Fibroblast of lung (primary cell): ENCODE results near the gene GRIK4. TPM values are rescaled to one million over a fixed set of nuclear protein-coding genes. Genes with fewer than 3 reads are reported as not detected.

Source experiments
- DNase-seq, 2 donors: peaks; one replicate each; pipeline versions ENCODE4 v3.0.0 to v3.0.0-alpha.2; 2010; ENCODE audit warnings: low read depth in 2 of 2
- H2AFZ ChIP-seq: 2 replicates; pipeline ENCODE4 v1.5.1; 2012; ENCODE audit warnings: low read length, control low read depth, inconsistent platforms
- H3K27ac ChIP-seq: 2 replicates; pipeline ENCODE4 v1.5.1; 2011; ENCODE audit warnings: low read length, control low read depth; ENCODE audit not compliant: insufficient read depth
- H3K27me3 ChIP-seq: 2 replicates; pipeline ENCODE4 v1.5.1; 2011; ENCODE audit warnings: mild to moderate bottlenecking, low read length; ENCODE audit not compliant: control insufficient read depth, insufficient read depth
- H3K36me3 ChIP-seq: 2 replicates; pipeline ENCODE4 v1.5.1; 2011; ENCODE audit warnings: low read length; ENCODE audit not compliant: control insufficient read depth, insufficient read depth
- H3K4me1 ChIP-seq: 2 replicates; pipeline ENCODE4 v1.5.1; 2011; ENCODE audit warnings: low read length; ENCODE audit not compliant: control insufficient read depth, insufficient read depth; ENCODE audit errors: extremely low read depth
- H3K4me2 ChIP-seq: 2 replicates; pipeline ENCODE4 v1.5.1; 2011; ENCODE audit warnings: low read length, control low read depth; ENCODE audit not compliant: insufficient read depth; ENCODE audit errors: extremely low read depth
- H3K4me3 ChIP-seq, 4 experiments: fragments of 200-600 bp in 1 of 4; sonication (generic) in 1 of 4; replicated peaks in 1 of 4; 2 replicates each; pipeline ENCODE4 v1.5.1; 2011 to 2016; ENCODE audit warnings: low read length in 4 of 4, low read depth in 3 of 4, mild to moderate bottlenecking in 3 of 4, control low read depth in 2 of 4, inconsistent platforms in 1 of 4, mixed read lengths in 1 of 4; ENCODE audit not compliant: insufficient read depth in 1 of 4; ENCODE audit errors: control extremely low read depth in 1 of 4
- H3K79me2 ChIP-seq: 2 replicates; pipeline ENCODE4 v1.5.1; 2012; ENCODE audit warnings: mild to moderate bottlenecking, low read length, inconsistent platforms; ENCODE audit not compliant: control insufficient read depth, insufficient read depth
- H3K9ac ChIP-seq: 2 replicates; pipeline ENCODE4 v1.5.1; 2011; ENCODE audit warnings: mild to moderate bottlenecking, low read length, control low read depth; ENCODE audit not compliant: insufficient read depth
- H3K9me3 ChIP-seq: 2 replicates; pipeline ENCODE4 v1.5.1; 2012; ENCODE audit warnings: low read depth, low read length; ENCODE audit not compliant: control insufficient read depth, insufficient read depth
- H4K20me1 ChIP-seq: 2 replicates; pipeline ENCODE4 v1.5.1; 2011; ENCODE audit warnings: low read length; ENCODE audit not compliant: control insufficient read depth, insufficient read depth; ENCODE audit errors: extremely low read depth
- EZH2 ChIP-seq: IDR thresholded peaks from 2 replicates; pipeline ENCODE4 v1.5.1; 2012; ENCODE audit warnings: low read length, control low read depth, mild to moderate bottlenecking; ENCODE audit errors: missing control alignments
- polyA plus RNA-seq, 2 donors: library from polyadenylated mRNA; depleted of rRNA in 1 of 2; stranded (reverse) in 1 of 2; unstranded in 1 of 2; fragments of >200 nt; gene quantifications; 2 replicates each; pipeline ENCODE4 v1.2.1, GENCODE V29; 2011 to 2012; ENCODE audit warnings: missing spikeins in 1 of 2
- total RNA-seq: library from RNA; depleted of rRNA; stranded (reverse); fragments of >200 nt; gene quantifications from 2 replicates; pipeline ENCODE4 v1.2.1, GENCODE V29; 2014
- TF ChIP-seq, protein P1 (sequence below), 2 donors: IDR thresholded peaks in 1 of 2; conservative IDR thresholded peaks in 1 of 2; 1 replicate in 1 of 2; 2 replicates in 1 of 2; pipeline ENCODE4 v1.5.1; 2011 to 2012; ENCODE audit warnings: low read length in 2 of 2, control low read depth in 1 of 2, inconsistent platforms in 1 of 2, low read depth in 1 of 2, mild to moderate bottlenecking in 1 of 2

GRIK4 gene
- total and polyA plus RNA-seq, 2 donors (not counting 1 experiment from before 2014, with no cell fraction given), result 0.17 to 1.5 TPM

DNA sequence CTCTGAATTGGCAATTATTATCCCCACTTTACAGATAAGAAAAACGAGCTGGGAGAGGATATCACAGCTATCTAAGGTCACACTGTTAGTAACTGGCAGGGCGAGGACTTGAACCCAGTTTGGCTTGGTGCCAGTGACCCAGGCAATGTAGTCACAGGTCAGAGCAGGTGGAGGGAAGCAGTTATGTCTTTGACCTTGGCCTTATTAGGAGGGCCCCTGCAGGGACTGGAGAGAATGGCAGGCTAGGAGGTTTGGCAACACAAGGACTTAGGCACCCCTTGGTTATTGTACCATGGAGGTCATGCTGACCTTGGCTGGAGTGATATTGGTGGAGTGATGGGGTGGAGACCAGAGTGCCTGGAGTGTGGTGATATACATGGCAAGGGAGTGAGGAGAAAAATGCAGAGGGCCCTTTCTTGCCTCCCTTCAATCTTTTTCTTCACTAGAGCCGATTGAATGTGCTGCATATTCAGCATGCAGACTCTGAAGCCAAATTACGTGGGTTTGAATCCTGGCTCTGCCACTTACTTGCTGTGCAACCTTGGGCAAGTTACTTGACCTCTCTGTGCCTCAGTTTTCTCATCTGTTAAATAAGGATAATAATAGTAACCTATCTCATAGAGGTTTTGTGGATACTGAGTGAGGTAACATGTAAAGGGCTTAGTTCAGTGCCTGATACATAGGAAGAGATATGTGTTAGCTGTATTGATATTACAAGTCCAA lies 419.7 kb downstream of the GRIK4 start:
- no peak for DNase-seq
- Histone ChIP-seq H2AFZ (no peak overlapping the region), H3K27me3 (no peaks in the 10 kb centered on the region), H4K20me1 (no peaks in the 10 kb centered on the region), H3K4me2 (no peak overlapping the region), H3K9ac (no peak overlapping the region), H3K4me1 (no peaks in the 10 kb centered on the region), H3K4me3 (no peak overlapping the region), H3K9me3 (no peaks in the 10 kb centered on the region), H3K27ac (no peak overlapping the region), H3K36me3 (no peaks in the 10 kb centered on the region), H3K79me2 (no peaks in the 10 kb centered on the region)
- TF ChIP-seq, protein P1, sequence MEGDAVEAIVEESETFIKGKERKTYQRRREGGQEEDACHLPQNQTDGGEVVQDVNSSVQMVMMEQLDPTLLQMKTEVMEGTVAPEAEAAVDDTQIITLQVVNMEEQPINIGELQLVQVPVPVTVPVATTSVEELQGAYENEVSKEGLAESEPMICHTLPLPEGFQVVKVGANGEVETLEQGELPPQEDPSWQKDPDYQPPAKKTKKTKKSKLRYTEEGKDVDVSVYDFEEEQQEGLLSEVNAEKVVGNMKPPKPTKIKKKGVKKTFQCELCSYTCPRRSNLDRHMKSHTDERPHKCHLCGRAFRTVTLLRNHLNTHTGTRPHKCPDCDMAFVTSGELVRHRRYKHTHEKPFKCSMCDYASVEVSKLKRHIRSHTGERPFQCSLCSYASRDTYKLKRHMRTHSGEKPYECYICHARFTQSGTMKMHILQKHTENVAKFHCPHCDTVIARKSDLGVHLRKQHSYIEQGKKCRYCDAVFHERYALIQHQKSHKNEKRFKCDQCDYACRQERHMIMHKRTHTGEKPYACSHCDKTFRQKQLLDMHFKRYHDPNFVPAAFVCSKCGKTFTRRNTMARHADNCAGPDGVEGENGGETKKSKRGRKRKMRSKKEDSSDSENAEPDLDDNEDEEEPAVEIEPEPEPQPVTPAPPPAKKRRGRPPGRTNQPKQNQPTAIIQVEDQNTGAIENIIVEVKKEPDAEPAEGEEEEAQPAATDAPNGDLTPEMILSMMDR (conservative IDR thresholded peaks at IDR 0.05 in 1 of 2, IDR thresholded peaks at IDR 0.05 in 1 of 2; ENCODE audit: low read depth in 1 of 2, low read length in 2 of 2), result no peak
- no peak for TF ChIP-seq EZH2

DNA sequence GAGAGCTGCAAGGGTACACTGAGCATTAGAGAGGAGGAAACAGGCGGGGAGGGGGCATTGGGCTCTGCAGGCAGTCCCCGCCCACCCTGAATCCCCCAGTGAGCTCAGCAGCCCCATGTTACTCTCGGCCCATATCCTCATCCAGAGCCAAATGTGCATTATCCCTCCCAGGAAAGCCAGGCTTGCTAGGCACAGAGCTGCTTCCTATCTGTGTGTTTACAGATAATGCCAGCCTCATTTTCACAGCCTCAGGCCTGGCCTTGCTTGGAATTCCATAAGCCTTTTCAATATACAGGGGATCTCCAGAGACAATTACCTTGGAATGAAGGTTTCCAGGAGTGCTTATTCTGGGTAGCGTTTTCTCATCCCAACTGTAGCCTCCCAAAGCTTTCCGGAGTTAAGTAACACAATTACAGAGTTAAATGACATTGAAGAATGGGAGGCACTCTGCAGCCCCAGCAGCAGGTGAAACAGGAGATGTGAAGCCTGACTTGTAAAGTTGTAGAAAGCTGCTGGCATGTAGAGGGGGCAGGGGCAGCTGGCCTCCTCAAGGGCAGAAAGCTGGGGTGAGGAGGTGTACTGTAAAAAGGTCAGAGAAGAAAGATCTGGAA lies 420.9 kb downstream of the GRIK4 start:
- no peaks in the 10 kb centered on the region for H3K4me1 ChIP-seq

DNA sequence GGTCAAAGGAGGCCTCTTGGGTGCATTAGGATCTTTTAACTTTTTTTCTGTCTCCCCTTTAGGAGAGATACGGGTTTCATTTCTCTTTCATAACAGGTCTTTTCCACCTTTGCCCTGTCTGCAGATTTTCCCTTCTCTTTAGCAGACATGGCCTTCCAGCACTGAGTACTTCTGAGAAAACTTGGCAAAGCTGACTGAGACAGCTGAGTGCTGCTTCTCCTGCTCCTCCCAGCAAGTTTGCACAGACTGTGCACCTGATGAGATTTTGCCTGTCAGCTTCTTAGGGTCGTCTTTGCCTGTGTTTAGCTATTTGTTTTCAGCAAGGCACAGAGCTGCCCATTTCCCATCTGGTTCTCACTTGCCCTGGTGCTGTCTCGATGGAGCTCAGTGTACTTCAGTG lies 424.8 kb downstream of the GRIK4 start:
- DNase-seq, result no peak

More for the DNA sequence above, 420.9 kb downstream of the GRIK4 start:
- Histone ChIP-seq H3K79me2 (no peaks in the 10 kb centered on the region), H4K20me1 (no peaks in the 10 kb centered on the region), H3K36me3 (no peaks in the 10 kb centered on the region), H3K4me2 (no peak overlapping the region), H2AFZ (no peak overlapping the region), H3K27me3 (no peaks in the 10 kb centered on the region), H3K9ac (no peak overlapping the region), H3K4me3 (no peak overlapping the region), H3K9me3 (no peaks in the 10 kb centered on the region), H3K27ac (no peak overlapping the region)
- DNase-seq, result no peak
- TF ChIP-seq EZH2, result no peak
- TF ChIP-seq, protein P1 (conservative IDR thresholded peaks at IDR 0.05 in 1 of 2, IDR thresholded peaks at IDR 0.05 in 1 of 2; ENCODE audit: low read depth in 1 of 2, low read length in 2 of 2), result no peak

More for the DNA sequence above, 424.8 kb downstream of the GRIK4 start:
- Histone ChIP-seq H2AFZ (no peak overlapping the region), H3K27ac (no peak overlapping the region), H3K4me3 (no peak overlapping the region), H4K20me1 (no peaks in the 10 kb centered on the region), H3K79me2 (no peaks in the 10 kb centered on the region), H3K4me1 (no peaks in the 10 kb centered on the region), H3K4me2 (no peak overlapping the region), H3K36me3 (no peaks in the 10 kb centered on the region), H3K27me3 (no peaks in the 10 kb centered on the region), H3K9ac (no peak overlapping the region), H3K9me3 (no peaks in the 10 kb centered on the region)
- TF ChIP-seq, protein P1 (conservative IDR thresholded peaks at IDR 0.05 in 1 of 2, IDR thresholded peaks at IDR 0.05 in 1 of 2; ENCODE audit: low read depth in 1 of 2, low read length in 2 of 2), result no peak
- no peak for TF ChIP-seq EZH2
